GM18868 (cell line): ENCODE measurements around the gene ARSI.

Experiments used
- ATAC-seq: cut with Tn5 transposase; IDR thresholded peaks from one replicate; pipeline ENCODE4 v1.9.1; 2021; ENCODE audit warnings: mild to moderate bottlenecking, moderate library complexity; ENCODE audit not compliant: unreplicated experiment

ARSI gene

DNA sequence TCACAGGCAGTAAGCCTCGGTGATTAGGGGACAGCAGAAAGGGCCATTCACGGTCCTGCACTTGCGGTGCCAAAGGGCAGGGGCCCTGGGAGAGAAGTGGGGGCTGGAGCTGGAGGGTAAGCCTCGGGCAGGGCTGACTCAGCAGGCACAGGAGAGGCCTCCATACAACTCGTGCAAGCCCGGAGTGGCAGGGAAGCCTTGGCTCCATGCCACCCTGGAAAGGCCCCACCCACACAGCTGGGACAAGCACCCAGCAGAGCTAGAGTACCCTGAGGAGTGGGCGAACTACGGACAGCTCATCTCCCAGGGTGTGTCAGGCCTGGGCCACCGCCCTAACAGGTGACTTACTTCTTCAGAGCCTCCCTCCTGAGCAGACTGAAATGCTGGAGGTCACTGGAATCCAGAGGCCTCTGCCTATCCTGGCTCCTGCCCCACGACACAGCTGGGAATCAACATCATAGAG lies 7.5 kb downstream of the ARSI start:
- ATAC-seq: no peak

DNA sequence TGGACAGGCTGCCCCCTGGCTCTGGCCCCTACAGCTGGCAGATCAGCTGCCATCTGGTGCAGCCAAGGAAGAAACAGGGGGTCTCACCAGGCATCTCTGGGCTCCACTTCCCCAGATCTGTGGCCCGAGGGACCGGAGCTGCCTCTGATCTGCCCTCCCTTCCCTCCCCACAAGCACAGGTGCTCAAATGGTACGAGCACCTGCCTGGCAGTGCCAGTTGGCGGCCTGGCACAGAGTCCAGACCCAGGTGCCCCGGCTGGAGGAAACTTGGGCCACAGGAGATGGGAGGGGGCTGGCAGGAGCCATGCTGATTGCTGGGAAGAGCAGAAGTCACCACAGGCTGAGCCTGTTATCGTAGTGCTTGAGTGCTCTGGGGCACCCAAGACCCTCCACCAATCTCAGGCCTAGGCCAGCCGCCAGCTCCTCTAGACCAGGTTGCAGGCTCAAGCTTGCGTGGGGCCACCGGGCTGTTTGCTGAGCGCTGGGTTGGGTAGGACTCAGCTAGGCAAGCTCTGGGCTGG lies 8.1 kb downstream of the ARSI start:
- no peak for ATAC-seq

GRCh38 chr5:150293091-150293941 lies 9.4 kb downstream of the ARSI start:
- ATAC-seq: no peak

- no peak for ATAC-seq
These were observed 11.0 kb downstream of the ARSI start for GRCh38 chr5:150291388-150292385.

DNA sequence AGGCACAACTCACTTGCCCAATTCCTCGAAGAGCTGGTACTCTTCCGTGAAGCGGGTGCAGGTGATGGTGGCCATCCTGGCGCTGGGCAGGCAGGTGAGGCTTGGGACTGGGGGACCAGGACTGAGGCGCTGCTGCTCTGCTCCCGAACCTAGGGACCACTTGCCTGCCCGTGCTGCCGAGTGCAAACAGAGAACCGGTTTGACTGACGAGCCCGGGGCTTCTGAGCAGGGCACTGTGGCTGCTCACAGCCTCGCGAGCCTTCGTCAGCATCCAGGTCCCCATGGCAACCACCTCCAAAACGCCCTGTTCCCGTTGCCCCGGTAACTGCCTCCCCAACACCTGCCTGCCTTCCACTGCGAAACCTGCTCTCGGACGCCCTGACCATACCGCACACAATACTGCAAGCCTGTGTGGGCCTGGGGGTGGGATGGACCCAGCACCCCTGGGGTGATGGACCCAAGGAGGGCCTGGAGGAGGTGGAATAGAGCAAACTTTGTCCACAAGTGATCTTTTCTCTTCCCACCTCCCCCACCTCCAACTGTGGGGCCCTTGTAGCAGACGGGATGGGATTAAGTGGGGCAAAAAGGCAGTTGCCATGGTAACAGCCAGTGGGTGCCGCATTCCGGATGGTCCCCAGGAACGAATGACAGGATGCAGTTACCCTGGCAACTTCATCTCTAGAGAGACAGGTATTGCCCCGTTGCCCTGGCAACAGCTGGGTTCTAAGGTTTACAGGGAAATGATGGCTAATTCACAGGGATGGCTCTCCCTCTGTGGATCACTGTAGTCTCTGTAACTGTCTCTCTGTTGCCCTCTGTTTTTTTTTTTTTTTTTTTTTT lies 12.9 kb downstream of the ARSI start, which contains the start of gene CAMK2A:
CAMK2A (minus strand) TSS at position 223 of the 840 bp plus-strand sequence; CDS start at position 75, 148 bp downstream.
- ATAC-seq: no peak

GRCh38 chr5:150288791-150289190 lies 13.9 kb downstream of the ARSI start:
- ATAC-seq: no peak

DNA sequence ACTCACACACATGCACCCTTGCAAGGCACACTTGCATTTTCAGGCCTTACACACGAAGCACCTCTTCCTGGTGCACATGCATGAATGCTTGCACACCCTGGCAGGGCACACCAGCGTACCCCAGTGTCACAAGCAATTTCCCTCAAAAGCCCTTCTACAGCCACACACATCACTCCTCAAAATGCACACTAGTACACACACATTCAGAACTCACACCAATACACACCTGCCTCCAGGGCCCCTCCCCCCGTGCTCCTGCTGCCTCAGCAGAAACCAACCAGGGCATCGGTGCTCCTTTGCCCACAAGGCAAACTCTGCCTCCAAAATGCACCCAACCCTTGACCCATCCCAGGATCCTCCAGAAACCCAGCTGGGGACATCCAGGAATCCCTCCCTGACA lies 14.3 kb downstream of the ARSI start:
- no peak for ATAC-seq

DNA sequence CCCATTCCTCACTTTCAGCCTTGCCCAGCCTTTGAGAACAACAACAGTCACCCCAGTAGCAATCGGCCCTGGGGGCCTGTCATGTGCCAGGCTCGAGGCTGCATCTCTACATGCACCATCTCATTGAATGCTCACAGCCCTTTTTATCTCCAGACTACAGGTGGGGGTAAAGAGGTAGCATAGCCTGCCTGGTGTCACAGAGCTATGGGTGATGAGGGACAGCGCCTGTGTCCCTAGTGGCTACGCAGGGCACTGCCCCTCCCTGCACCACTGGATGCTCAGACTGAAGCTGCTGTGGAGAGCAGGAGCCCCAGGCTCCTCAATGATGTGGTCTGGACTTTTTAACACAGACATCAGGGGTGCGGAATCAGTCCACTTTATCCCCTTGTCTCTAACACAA lies 15.9 kb downstream of the ARSI start:
- no peak for ATAC-seq

DNA sequence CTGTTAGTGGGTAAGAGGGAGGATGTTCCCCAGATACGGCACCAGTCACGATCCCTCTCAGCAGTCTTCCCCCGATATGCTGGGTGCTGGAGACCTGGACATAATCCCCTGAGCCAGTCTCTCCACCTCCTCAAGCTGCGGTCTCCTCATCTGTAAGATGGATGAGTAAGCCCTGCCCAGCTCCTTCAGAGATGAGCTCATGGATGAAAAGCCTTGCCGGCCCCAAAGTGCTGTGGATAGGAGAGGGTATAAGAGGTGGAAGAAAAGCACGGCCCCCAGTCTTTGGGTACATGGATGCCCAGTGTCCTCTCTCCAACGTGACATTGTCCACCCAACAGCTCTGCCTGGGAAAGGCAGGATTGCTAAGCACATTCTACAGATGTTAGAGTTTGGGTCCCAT lies 17.6 kb downstream of the ARSI start:
- ATAC-seq: no peak

GRCh38 chr5:150284311-150284710 lies 18.4 kb downstream of the ARSI start:
- ATAC-seq: no peak

GRCh38 chr5:150283904-150284303 lies 18.8 kb downstream of the ARSI start:
- no peak for ATAC-seq

DNA sequence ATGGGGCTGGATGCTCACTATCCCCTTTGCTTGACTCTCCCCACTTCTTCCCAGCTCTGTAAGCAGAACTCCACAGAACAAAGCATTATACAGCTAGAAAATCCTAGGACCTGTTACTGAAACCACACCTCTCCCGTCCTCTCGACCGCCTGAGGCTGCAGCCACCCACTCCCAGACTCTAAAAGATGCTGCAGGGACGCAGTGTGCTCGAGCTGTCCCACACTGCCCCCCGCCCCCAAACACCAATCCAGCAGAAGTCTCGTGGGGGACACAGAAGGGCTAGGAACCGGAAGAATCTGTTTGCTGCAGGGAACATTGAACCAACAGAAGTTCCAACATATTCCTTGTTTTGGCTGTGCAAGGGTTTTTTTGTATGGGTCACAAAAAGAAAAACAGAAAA lies 20.7 kb downstream of the ARSI start:
- no peak for ATAC-seq

DNA sequence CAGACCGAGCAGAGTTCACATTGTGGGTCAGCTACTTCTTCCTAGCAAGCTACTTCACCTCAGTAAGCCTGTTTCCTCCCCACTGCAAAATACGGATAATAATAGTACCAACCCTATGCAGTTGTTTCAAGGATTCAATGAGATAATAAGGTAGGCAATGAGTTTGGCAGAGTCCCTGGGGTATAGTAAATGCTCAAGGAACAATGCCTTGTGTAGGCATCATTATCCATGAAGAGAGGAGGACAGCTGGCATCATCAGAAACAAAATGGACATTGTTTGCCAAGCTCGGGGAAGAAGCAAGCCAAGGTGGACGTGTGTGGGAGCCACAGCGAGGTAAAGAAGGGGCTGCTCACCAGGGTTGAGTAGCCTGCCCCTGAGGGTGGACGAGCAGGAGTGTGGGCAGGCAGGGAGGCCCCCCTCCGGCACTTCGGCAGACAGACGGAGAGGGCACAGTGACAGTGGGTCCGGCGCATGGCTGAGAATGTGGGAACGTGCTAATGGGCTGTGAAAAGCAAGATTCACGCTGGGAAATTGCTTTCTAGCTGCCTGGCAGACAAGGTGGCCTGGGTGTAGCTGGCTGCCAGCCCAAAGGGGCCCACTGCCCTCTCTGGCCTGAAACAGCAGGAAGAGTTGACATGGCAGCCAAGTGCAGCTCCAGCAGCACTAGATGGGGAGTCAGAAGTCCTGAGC lies 23.2 kb downstream of the ARSI start:
- ATAC-seq: no peak

GRCh38 chr5:150278916-150279315 lies 23.8 kb downstream of the ARSI start:
- no peak for ATAC-seq

DNA sequence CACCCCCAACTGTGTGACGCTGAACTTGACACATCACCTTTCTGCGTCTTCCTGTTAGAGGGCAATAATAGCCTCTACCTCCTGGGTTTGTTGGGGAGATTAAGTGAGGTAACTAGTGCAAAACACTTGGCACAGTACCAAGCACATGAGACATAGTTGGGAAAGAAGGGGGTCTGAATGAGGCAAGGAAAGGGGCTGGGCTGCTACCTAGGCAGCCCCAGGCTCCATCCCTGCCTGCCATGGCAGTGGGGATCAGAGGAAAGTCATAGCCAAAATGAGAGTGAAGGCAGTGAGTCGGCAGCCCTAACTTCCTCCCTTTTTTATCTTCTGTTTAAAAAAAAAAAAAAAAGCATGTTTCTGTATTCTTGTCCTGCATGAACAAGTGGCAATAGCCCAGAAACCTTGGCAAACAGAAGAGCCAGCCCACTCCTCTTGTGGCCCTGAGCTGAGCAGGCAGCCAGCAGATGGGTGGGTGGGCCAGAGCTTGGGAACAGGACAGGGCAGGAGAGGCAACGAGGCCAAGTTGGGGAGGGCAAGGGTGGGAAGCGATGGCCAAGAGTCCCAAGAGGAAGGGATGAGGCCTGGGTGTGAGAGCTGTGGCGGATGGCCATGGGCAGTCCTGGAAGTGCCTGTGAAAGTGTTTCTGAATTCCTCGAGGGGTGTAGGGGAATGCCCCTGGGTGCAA lies 24.5 kb downstream of the ARSI start:
- ATAC-seq: no peak

GRCh38 chr5:150277043-150277442 lies 25.7 kb downstream of the ARSI start:
- ATAC-seq: no peak

DNA sequence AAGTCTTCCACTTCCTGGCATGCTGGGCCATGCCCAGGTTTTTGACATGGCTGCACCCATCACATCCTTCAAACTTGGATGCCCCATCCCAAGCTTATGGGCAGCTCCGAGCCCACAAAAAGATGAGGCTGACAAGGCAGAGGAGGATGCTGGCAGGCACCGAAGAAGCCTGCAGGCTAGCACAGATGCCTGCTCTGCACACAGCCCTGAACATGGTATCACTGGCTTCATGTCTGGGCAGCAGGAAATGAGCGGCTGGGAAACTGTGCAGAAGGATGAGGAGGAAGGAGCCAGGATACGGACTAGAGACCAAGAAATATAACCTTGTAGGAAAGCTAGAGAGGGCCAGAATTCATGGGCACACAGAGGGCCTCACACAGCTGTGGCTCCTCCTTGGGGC lies 27.9 kb downstream of the ARSI start:
- no peak for ATAC-seq

DNA sequence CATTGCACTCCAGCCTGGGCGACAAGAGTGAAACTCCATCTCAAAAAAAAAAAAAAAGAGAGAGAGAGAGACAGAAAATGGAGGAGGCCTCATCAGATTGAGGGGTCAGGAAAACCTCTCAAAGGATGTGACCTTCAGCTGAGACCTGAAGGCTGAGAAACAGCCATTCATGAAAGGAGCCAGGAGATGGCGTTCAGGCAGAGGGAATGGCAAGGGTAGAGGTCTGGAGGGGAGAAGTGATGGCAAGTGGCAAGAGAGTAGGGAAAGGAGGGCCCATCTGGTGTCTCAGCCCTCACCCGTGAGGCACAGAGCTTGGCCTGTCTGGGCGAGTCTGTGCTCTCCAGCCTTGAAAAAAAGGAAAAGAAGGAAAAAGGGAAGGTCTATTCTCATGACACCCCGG lies 30.2 kb downstream of the ARSI start:
- no peak for ATAC-seq

DNA sequence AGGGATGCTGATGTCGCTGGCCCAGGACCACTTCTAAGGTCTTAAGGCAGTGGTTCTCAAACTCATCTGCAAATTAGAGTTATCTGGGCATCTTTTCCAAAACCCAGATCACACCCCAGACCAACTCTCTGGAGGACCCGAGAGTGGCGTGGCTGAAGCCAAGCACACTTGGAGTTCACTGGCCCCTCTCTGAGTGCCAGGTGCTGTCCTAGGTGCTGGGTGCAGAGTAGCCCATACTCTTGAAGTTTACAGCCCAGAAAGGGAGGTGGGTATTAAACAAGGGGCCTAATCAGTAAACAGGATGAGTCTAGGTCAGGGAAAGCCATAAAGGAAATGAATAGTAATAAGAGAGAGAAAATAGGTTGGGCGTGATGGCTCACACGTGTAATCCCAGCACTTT lies 30.8 kb downstream of the ARSI start:
- no peak for ATAC-seq
